HG02943 (cell line): ENCODE measurements around the gene PAX6.

Experiments
- ATAC-seq: cut with Tn5 transposase; IDR thresholded peaks from one replicate; pipeline ENCODE4 v1.9.1; 2021; ENCODE audit warnings: mild to moderate bottlenecking, low read depth, moderate library complexity; ENCODE audit not compliant: unreplicated experiment

Gene PAX6

DNA sequence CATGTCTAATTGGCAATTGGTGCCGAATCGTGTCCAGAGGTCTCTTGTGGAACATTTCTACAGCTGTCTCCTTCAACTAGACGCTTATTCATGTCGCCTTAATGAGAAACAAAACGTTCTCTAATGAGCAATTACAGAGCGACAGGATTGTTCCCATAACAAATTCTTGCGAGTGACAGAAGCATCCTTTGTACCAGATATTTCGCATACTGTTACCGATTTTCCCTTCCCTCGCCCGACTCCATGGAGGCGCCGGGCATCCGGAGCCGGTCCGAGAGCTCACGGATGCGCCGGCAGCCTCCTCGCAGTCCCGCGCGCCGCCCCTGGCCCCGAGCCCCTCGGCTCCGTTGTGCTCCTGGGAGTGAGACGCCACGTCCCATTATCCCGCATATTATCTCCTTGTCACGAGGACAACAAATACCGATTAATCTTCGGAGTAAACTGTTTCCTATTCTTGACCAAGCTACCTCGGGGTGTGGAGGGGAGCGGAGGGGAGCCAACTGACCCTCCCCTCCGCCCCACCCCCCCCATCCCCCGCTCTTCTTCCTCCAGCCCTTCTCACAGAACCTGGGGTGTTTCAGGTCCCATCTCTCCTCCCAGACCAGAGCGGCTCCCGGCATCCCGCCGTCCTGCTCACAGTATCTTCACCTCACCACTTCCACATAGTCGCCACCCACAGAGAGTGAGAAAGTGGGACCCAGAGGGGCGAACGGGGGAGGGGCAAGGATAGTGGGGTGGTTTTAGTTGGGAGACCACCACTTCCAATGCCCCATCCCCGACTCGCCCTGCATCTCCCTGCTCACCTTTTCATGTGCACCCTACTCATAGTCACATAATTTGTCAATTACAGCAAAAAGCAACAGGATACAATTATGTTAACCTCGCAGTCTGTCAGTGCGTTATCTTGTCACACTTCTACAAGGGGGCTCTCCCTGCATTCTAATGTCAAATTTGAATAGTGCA lies 11.4 kb downstream of the PAX6 start:
- ATAC-seq = no peak

DNA sequence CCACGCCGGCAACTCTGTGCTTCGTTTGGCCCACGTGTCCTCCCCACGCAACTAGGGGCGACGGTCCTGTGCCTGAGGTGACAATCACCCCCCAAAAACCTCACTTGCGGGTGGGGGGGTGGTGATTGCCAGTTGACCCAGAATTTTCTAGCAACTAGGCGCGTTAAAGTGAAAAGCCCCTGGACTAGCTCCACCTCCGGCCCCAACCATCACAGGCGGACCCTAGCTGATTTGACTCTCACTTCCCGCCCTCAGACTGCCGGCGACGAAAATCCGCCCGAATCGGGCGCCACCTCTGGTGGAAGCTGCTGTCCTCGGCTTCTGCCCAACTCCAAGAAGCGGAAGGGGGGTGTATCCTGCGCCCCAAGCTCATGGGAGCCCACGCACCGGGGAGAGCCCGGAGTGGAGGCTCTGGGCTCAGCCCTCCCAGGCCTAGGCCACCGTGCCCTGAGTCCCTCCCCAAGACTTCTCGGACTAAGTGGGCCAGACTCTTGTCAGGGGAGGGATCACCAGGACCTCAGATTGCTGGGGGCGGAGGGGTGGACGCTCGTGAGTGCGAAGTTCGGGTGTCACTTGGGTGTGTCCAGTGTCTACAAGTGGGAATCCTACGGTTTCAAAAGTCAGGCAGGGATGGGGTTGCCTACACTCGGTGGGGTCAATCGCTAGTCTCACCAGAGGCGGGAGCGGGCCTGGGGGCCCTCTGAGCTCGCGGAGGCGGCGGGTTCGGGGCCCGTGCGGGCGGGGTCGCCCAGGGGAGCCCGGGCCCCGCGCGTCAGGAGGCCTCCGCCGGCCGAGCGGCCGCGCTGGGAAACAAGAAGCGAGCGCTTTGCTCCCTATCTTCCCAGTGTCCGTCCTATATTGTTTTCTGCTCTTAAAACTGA lies 12.3 kb downstream of the PAX6 start:
- ATAC-seq = no peak

DNA sequence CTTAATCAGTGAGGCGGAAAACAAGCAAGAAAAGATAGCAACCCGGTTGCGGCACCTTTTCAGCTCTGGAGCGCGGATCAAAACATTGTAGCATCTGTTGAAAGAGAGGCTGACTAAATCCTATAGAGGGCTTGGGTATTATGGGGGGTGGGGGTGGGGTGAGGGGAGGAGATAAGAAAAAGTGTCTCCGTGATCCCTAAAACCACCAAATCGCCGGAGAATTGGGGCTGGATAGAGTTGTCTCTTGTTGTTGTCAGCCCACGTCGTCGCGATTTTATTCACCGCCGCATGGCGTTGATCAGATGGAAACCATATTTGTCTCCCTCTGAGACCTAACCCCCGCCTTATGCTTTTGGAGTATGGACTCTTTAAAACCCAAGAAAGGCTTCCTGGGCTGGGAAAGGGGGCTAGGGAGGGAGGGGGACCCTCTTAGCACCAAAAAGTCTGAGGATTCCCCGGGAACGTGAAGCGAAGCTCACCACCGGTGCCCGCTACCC lies 13.0 kb downstream of the PAX6 start:
- ATAC-seq = no peak

DNA sequence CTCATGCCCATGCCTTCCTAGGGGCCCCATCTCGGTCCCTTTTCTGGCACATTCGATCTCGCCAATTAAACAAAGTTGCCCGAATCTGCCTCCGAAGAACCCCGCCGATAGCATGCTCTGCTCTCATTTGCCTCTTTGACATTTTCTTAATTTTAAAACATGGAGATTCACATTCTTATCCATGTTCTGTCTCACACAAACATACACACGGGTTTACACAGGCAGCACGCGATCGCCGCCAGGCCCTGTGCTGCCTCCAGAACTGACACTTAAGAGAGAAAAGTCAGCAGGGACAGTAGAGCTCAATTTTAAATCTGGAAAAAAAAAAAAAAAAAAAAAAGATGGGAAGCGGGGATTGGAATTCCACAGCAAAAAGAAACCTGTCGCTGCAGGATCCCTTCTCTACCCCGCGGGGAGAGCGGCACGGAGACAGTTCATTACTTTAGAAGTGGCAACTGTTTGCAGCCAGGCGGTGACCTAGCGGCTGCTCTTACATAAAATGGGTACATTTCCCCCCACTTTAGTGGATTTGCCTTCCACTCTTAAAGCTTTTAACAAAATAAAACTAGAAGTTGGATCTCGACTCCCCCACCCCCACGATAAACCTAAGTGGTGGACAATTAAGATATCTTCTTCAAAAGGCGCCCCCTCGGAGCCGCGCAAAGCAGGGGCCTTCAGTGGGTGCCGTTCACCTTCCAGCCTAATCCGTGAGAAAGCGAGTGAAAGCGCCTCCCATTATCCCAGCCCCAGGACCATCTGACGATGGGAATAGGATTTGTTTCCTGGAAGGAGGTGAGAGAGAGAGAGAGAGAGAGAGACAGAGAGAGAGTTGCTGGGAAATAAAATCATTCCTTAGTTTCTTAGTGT lies 13.7 kb downstream of the PAX6 start:
- ATAC-seq = no peak

DNA sequence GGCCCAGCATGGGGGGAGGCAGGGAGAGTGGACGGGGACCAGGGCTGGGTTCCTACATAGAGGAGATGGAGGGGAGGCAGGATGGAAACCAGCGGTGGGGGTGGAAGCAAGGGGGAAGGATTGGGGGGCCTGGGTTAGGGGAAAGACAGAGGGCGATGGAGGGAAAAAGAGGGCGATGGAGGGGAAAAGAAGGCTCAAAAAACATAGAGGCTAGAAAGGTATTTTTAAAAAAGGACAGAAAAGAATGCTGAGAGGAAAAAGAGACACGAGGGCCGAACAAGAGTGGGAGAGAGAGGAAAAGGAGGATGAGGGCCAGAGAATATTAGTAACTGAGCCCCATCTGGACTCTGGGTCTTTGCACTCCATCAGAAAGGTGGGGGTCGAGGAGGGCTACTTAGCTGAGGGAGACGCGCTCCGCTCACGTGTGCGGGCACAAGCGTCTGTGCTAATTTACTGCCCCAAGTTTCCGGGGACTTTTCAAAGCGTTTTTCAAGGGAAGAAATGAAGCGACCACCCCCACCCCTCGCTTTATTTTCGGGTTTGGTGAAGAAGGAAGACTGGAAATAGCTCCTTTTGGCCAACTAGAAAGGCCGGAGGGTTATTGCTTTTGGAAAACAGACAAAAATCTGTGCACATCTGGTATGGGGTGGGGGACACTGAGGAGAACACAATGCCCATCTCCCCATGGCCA lies 14.5 kb downstream of the PAX6 start:
- ATAC-seq = no peak

DNA sequence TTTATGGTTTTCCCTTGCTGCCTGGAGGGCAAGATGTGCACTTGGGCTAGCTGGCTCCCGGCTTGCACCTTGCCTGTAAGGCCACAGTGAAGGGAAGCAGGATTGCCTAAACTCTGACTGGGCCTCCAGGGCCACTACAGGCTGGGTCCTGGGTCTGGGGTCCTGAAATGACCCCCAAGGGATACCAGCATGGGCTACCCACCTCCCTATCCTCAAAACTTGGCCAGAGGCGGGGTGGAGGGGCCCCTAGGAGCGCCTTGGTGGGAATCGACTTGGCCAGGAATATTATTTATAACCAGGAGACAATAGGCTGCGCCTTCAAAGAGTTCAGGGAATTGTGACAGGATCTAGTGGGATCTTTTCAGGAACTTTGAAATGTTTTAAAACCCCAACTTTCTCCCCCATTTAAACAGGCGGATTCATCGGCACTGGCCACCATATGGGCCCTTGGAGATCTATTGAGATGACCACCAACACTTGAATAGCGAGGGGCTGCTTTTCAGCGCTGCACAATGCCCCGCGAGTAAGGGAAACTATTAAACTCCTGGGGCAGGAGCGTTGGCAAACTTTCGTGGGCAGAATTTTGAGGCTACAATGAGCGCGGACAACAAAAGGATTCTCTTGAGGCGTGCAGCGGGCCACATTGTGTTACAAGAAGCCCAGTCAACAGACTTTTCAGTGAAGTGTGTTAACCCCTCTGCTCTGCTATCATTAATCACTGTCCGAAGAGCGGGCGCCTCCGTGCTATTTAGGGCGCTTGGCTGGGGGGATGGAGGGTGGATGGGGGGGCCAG lies 15.2 kb downstream of the PAX6 start:
- no peak for ATAC-seq

DNA sequence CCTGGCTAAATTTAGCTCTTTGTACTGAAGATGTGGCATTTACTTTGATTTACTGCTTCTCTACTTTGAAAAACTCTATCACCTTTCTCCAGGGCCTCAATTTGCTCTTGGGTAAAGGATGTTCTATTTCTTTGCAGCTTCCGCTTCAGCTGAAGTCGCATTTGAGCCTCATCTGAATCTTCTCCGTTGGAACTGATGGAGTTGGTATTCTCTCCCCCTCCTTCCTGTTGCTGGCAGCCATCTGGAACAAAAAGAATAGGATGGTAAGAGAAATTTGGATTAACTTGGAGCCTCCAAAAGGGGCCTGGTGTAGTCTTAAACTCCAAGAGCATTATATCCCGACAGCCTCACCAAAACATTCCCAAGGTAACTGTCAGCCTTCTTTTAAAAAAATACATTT lies 16.6 kb downstream of the PAX6 start:
- ATAC-seq = no peak

DNA sequence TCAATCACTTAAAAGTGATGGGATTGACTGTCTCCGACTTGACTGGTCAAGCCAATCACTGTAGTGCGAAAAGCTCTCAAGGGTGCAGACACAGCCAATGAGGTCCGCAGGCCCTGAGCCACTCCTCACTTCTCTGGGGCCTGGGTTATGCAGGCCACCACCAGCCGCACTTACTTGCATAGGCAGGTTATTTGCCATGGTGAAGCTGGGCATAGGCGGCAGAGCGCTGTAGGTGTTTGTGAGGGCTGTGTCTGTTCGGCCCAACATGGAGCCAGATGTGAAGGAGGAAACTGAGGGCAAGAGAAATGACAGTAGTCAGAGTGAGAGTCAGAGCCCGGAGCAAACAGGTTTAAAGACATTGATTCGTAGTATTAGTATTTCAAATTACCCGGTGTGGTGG lies 17.9 kb downstream of the PAX6 start:
- no peak for ATAC-seq

DNA sequence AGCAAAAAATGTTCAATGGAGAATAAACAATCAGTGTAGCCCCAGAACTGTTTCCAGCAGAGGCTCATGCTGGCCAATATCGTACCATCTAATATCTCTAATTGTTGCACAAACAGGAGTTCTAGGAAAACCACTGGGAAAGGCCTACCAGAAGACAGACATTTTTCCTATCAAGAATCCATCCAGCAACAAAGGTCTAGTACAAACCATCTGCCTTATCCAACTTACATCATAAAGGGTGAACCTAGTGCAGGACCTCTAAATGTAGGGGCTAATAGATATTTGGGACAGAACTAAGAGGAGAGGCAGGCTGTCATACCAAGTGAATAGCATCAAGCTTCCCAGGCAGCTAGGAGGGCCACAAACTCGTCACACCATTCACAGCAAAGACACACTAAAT lies 18.7 kb downstream of the PAX6 start:
- ATAC-seq = no peak

DNA sequence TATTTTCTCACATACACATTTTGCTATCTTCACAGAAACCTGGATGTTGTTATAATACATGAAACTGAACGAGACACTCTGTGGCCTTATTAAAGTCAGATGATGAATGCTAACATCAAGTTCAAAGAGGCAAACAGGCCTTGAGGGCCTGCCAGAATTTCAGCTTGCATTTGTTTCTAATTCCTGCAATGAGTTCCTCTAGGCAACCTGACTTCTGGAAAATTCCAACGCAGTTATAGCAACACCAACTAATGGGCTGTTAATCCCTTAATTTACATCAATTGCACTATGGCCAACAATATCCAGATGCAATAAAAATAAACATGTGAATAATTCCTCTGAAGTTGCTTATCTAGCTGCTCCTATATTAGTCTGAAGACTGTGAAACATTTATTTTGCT lies 19.1 kb downstream of the PAX6 start:
- ATAC-seq = no peak

DNA sequence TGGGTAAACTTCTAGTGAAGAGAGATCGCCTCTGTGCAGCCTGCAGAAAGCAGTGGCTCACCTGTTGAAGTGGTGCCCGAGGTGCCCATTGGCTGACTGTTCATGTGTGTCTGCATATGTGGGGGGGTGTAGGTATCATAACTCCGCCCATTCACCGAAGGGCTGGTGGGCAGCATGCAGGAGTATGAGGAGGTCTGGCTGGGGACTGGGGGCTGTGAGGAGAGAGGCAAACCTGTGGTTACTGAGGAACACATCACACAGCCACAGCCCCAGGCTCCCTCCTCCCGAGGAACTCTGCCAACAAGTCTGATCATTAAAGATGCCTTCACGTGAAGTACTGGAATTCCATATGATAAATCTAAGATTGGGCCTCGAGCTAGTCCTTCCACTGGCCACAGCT lies 20.5 kb downstream of the PAX6 start:
- no peak for ATAC-seq

DNA sequence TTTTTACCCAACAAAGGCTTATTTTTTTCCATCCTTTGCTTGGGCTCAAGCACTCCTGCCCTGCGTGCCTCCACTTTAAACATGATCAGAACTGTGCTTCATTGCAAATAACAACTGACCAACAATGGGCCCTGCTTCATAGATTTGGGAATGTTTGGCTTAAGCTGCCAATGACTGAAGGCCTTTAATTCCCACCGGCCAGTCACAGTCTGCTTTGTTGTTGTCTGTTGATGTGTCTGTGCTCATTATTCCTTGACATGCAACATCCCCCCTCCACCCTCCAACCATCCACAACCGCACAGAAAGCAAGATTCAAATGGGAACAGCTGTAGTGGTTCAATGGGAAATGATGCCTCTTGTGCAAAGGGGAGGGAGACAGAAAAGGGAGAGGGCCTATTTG lies 23.0 kb downstream of the PAX6 start:
- no peak for ATAC-seq

DNA sequence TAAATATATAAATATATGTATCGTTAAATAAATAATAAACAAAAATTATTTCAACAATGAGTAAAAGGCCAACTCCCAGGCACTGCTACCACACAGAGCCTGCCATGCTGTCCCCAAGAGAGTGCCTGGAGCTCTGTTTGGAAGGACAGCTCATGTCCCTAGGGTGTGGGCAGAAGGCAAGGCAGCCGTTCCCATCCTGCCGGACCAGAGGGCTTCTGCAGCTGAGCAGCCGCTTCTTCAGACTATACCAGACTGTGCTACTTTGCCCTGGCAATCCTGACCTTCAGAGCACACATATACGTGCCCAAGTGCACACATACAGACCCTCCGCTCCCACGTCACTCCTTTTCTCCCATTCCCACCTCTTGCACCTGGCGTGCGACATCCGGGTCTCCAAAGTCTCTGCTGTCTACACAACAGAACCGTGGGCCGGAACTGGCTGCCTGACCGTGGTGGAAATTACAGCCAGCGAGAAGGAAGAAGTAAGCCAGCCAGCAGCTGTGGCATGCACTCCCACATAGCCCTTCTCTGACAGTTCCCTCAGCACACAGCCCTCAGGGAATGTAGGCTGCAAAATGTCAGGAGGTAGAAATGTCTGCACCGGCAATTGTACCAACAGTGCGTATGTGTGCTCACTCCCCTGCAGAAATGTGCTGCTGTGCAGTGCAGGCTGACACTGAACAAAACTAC lies 24.0 kb downstream of the PAX6 start:
- no peak for ATAC-seq

DNA sequence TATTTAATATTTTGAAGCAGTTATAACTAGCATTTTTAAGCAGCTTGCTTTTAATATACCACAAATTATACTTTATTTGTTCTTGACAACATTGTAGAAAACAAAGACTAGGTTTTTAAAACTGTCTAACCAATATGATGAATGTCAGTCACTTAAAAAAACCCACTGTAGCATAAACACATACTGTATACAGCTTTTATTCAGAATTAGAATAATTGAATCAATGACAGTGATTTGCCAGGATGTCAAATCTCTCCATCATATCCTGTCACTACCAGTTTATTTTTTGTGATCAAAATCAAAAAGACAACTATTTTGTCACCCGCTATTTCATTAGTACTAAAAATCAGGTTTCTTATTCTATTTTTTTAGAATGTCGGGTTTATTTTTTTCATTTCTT lies 26.5 kb downstream of the PAX6 start:
- ATAC-seq = no peak

DNA sequence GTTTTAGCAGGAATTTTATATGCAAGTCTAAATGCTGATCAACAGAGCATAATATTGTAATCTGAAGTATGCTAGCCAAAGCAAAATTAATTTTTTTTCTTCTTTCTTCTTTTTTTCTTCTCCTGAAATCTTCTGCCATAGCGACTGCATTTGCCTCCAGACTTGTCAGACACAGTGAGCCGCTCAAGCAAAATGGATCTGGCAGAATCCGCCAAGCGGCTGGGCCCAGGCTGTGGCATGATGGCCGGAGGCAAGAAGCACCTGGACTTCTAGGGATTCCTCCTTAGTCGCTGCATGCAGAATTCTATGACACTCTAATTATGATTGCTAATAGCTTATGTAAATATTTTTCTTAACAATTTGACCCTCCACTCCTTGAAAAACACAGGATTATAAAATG lies 27.9 kb downstream of the PAX6 start:
- ATAC-seq = no peak

DNA sequence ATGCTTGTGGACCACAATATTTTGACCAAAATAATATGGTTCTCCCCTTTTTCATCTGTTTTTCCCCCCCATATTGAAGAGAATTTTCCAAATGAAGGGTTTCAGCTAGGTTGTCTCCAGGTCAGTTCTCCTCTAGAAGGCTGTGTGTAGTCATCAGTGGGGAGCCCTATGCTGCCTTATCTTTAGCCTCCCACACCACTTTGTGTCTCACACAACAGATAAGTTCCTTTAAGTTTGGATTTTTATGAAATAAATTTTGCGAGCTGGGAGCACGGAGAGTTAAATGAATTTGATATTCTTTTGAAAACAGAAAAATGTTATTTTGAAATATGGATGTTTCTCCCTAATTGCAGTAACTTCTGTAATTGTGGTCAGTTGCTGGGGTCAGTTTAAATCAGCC lies 28.9 kb downstream of the PAX6 start:
- no peak for ATAC-seq

DNA sequence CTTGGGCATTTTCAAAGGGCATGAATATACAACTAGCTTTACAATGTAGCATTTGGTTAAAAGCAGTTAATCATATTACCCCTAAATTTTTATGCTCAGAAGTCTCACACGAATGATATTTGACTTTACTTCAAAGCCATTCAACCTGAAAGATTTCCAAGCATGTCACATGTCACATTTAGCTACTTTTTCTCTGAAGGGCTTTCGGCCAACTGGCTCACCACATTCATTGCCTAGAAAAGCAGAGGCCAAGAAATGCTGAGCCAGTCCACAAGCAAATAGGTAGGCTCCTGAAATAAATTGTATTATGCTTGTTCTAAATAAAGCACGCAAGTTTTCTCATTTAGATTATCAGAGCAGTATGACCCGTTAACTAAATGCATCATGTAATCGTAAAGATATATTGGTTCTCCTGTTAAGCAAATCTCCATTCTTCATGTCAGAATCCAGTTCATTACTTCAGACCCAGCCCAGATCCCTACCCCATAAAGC lies 30.6 kb downstream of the PAX6 start:
- ATAC-seq = no peak

DNA sequence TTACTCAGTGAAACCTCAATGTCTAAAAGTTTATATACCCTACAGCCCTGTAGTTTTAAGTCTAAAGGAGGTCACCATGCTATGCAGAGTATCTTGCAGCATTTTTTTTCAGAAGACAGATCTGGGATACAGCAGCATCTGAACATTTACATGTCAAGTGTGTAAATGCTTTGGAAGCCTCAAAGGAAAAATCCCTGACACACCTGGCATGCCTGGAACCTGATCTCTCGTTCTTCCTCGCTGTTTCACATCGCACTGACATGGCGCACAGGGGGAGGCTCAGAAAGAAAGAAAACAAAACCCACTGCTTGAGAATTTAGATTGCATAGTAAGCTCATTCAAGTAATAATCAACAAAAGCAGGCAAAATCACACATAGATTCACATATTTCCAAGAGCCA lies 31.0 kb downstream of the PAX6 start:
- ATAC-seq = no peak
